Neural cell (in vitro differentiated cells): Measurements from ENCODE around the gene SHANK1. TPM values are rescaled to one million over a fixed set of nuclear protein-coding genes. Genes with fewer than 3 reads are reported as not detected.

Experiments
- H2AFZ ChIP-seq: fragments of 200-600, 300-800 bp; sonication (generic), shearing (Covaris generic); 2 replicates; pipeline ENCODE4 v1.6.0; 2014; ENCODE audit warnings: low read depth, mild to moderate bottlenecking, antibody characterized with exemption, low read length, moderate library complexity
- H3F3A ChIP-seq: fragments of 200-600 bp; shearing (Covaris generic); 2 replicates; pipeline ENCODE4 v1.6.1; 2016; ENCODE audit warnings: mild to moderate bottlenecking, moderate library complexity, mixed read lengths, antibody characterized with exemption, low read length; ENCODE audit not compliant: insufficient read depth, poor library complexity, severe bottlenecking
- H3K27ac ChIP-seq: fragments of 200-600, 300-800 bp; sonication (generic), shearing (Covaris generic); 2 replicates; pipeline ENCODE4 v1.5.1; 2014; ENCODE audit warnings: mild to moderate bottlenecking, low read length, moderate library complexity
- H3K27me3 ChIP-seq: fragments of 300-800, 200-600 bp; sonication (generic), shearing (Covaris generic); 2 replicates; pipeline ENCODE4 v1.6.0; 2014; ENCODE audit warnings: mild to moderate bottlenecking, low read depth, low read length, moderate library complexity; ENCODE audit not compliant: insufficient read depth
- H3K36me3 ChIP-seq: fragments of 300-800, 200-600 bp; sonication (generic), shearing (Covaris generic); 2 replicates; pipeline ENCODE4 v1.5.1; 2014; ENCODE audit warnings: mild to moderate bottlenecking, antibody characterized with exemption, low read length, moderate library complexity; ENCODE audit not compliant: insufficient read depth
- H3K4me2 ChIP-seq: fragments of 300-800, 200-600 bp; sonication (generic), shearing (Covaris generic); 2 replicates; pipeline ENCODE4 v1.6.0; 2014; ENCODE audit warnings: mild to moderate bottlenecking, low read length
- H3K4me3 ChIP-seq: fragments of 300-800, 200-600 bp; sonication (generic), shearing (Covaris generic); 2 replicates; pipeline ENCODE4 v1.5.1; 2014; ENCODE audit warnings: mild to moderate bottlenecking, low read length, moderate library complexity
- H3K79me2 ChIP-seq: fragments of 200-600 bp; shearing (Covaris generic); replicated peaks from 2 replicates; pipeline ENCODE4 v1.6.0; 2014; ENCODE audit warnings: mild to moderate bottlenecking, low read length, moderate library complexity; ENCODE audit not compliant: insufficient read depth
- H3K9ac ChIP-seq: fragments of 300-800, 200-600 bp; sonication (generic), shearing (Covaris generic); 2 replicates; pipeline ENCODE4 v1.6.1; 2016; ENCODE audit warnings: mild to moderate bottlenecking, low read length, mixed read lengths
- H3K9me2 ChIP-seq: fragments of 200-600 bp; shearing (Covaris generic); 2 replicates; pipeline ENCODE4 v1.6.1; 2016; ENCODE audit warnings: mild to moderate bottlenecking, low read length, mixed read lengths; ENCODE audit not compliant: insufficient read depth
- H3K9me3 ChIP-seq: fragments of 200-600, 300-800 bp; sonication (generic), shearing (Covaris generic); 2 replicates; pipeline ENCODE4 v1.6.1; 2016; ENCODE audit warnings: mild to moderate bottlenecking, mixed run types, low read length, moderate library complexity, mixed read lengths
- H4K20me1 ChIP-seq: fragments of 200-600 bp; shearing (Covaris generic); 2 replicates; pipeline ENCODE4 v1.6.1; 2016; ENCODE audit warnings: mild to moderate bottlenecking, mixed run types; ENCODE audit not compliant: insufficient read depth
- EP300 ChIP-seq: fragments of 450-650 bp; conservative IDR thresholded peaks from 2 replicates; pipeline ENCODE4 v1.6.1; 2014; ENCODE audit warnings: antibody characterized with exemption, mild to moderate bottlenecking, moderate library complexity; ENCODE audit not compliant: poor library complexity, severe bottlenecking
- EZH2 ChIP-seq: fragments of 200-600, 300-800 bp; shearing (Covaris generic), sonication (generic); IDR thresholded peaks from 2 replicates; pipeline ENCODE4 v1.6.1; 2014; ENCODE audit warnings: antibody characterized with exemption, low read length, borderline replicate concordance, mild to moderate bottlenecking; ENCODE audit not compliant: insufficient read depth, poor library complexity, severe bottlenecking
- MXI1 ChIP-seq: fragments of 450-650 bp; conservative IDR thresholded peaks from 2 replicates; pipeline ENCODE4 v1.6.1; 2014; ENCODE audit warnings: antibody characterized with exemption, mild to moderate bottlenecking; ENCODE audit not compliant: poor library complexity, severe bottlenecking
- POLR2AphosphoS5 ChIP-seq: IDR thresholded peaks from 2 replicates; pipeline ENCODE4 v1.6.1; 2012
- RAD21 ChIP-seq: fragments of 450-650 bp; conservative IDR thresholded peaks from 2 replicates; pipeline ENCODE4 v1.6.1; 2014; ENCODE audit warnings: antibody characterized with exemption, mild to moderate bottlenecking, moderate library complexity
- SMC3 ChIP-seq: fragments of 450-650 bp; conservative IDR thresholded peaks from 2 replicates; pipeline ENCODE4 v1.6.1; 2014; ENCODE audit warnings: antibody characterized with exemption, mild to moderate bottlenecking, moderate library complexity; ENCODE audit not compliant: poor library complexity
- TAF1 ChIP-seq: IDR thresholded peaks from 2 replicates; pipeline ENCODE4 v1.6.1; 2012; ENCODE audit warnings: low read depth
- polyA plus RNA-seq: library from polyadenylated mRNA; depleted of rRNA; stranded (reverse); fragments of >200 nt; gene quantifications from 2 replicates; pipeline ENCODE4 v1.2.3, GENCODE V29; 2014
- TF ChIP-seq, protein P1 (sequence below): IDR thresholded peaks from 2 replicates; pipeline ENCODE4 v1.6.1; 2012; ENCODE audit warnings: borderline replicate concordance
- TF ChIP-seq, protein P2 (sequence below): fragments of 450-650 bp; IDR thresholded peaks from 2 replicates; pipeline ENCODE4 v1.5.1; 2014; ENCODE audit warnings: antibody characterized with exemption, mild to moderate bottlenecking, moderate library complexity; ENCODE audit not compliant: poor library complexity, severe bottlenecking

SHANK1 gene
- polyA plus RNA-seq, 1 donor from 2014 or later, result 7.9 TPM

DNA sequence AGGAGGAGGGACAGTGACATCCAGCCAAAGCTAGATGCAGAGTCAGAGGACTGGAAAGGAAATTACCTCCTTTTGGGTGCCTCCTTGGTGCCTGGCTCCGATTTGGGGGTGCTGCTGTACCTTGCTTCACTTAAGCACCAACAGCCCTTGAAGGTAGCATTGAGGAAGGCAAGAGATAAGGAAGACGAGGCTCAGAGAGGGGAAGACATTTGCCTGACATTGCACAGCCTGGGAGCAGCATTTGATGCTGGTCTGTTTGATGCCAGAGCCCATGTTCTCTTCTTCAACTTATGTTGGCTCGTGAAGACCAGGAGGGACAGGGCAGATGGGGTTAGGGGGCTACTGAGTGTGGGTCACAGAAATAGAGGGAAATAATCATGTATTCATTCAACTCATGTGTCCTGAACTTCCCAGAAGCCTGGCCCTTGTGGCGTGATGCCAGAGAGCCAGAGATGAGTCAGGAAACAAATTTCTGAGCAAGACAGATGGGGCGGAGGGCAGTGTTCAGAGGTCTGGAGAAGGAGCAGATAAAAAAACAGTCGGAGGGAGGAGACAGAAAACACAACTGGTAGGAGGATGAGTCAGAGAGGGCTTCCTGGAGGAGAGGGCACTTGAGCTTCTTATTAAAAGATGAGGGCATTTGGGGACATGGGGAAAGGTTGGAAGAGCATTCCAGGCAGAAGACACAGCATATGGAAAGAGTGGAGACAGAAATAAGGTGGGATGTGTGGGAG is 73.4 kb downstream of the SHANK1 start:
- no peaks in the 10 kb centered on the region for H3K79me2 ChIP-seq
- no peak overlapping the region for H3K4me3 ChIP-seq
- no peaks in the 10 kb centered on the region for H3K36me3 ChIP-seq
- no peaks in the 10 kb centered on the region for H3K9me3 ChIP-seq
- H3F3A ChIP-seq, result no peaks in the 10 kb centered on the region
- no peaks in the 10 kb centered on the region for H3K9me2 ChIP-seq
- H4K20me1 ChIP-seq, result no peaks in the 10 kb centered on the region
- no peak overlapping the region for H3K9ac ChIP-seq
- no peak overlapping the region for H2AFZ ChIP-seq
- TF ChIP-seq EP300, result no peak
- no peak for TF ChIP-seq TAF1
- no peak for TF ChIP-seq MXI1
- TF ChIP-seq EZH2, result no peak
- TF ChIP-seq, protein P1, sequence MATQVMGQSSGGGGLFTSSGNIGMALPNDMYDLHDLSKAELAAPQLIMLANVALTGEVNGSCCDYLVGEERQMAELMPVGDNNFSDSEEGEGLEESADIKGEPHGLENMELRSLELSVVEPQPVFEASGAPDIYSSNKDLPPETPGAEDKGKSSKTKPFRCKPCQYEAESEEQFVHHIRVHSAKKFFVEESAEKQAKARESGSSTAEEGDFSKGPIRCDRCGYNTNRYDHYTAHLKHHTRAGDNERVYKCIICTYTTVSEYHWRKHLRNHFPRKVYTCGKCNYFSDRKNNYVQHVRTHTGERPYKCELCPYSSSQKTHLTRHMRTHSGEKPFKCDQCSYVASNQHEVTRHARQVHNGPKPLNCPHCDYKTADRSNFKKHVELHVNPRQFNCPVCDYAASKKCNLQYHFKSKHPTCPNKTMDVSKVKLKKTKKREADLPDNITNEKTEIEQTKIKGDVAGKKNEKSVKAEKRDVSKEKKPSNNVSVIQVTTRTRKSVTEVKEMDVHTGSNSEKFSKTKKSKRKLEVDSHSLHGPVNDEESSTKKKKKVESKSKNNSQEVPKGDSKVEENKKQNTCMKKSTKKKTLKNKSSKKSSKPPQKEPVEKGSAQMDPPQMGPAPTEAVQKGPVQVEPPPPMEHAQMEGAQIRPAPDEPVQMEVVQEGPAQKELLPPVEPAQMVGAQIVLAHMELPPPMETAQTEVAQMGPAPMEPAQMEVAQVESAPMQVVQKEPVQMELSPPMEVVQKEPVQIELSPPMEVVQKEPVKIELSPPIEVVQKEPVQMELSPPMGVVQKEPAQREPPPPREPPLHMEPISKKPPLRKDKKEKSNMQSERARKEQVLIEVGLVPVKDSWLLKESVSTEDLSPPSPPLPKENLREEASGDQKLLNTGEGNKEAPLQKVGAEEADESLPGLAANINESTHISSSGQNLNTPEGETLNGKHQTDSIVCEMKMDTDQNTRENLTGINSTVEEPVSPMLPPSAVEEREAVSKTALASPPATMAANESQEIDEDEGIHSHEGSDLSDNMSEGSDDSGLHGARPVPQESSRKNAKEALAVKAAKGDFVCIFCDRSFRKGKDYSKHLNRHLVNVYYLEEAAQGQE, result no peak
- no peak for TF ChIP-seq RAD21
- TF ChIP-seq, protein P2, sequence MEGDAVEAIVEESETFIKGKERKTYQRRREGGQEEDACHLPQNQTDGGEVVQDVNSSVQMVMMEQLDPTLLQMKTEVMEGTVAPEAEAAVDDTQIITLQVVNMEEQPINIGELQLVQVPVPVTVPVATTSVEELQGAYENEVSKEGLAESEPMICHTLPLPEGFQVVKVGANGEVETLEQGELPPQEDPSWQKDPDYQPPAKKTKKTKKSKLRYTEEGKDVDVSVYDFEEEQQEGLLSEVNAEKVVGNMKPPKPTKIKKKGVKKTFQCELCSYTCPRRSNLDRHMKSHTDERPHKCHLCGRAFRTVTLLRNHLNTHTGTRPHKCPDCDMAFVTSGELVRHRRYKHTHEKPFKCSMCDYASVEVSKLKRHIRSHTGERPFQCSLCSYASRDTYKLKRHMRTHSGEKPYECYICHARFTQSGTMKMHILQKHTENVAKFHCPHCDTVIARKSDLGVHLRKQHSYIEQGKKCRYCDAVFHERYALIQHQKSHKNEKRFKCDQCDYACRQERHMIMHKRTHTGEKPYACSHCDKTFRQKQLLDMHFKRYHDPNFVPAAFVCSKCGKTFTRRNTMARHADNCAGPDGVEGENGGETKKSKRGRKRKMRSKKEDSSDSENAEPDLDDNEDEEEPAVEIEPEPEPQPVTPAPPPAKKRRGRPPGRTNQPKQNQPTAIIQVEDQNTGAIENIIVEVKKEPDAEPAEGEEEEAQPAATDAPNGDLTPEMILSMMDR, result no peak
- no peak for TF ChIP-seq SMC3
- no peak for TF ChIP-seq POLR2AphosphoS5
- peaks cover 26% of the 10 kb centered on the region for H3K27me3 ChIP-seq
- H3K27ac ChIP-seq, result no peak overlapping the region
- H3K4me2 ChIP-seq, result no peak overlapping the region

DNA sequence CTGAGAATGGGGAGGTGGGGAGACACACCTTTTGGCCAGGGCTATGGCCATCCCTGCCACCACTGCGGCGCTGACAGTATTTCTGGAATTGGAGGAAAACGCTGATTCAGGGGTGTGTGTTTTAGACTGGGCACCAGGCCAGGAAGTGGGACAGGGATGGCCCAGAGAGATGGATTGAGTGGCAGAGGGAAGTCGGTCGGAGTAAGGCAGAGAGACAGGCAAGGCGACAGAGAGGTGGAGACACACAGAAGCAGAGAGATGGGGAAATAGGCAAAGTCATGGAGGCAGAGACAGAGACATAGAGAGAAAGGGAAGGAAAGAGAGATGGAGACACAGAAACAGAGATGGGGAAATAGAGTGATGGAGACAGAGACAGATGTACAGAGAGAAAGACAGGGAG is 74.5 kb downstream of the SHANK1 start:
- H3K27ac ChIP-seq, result no peak overlapping the region
- H3F3A ChIP-seq, result no peaks in the 10 kb centered on the region
- H3K9ac ChIP-seq, result no peak overlapping the region
- TF ChIP-seq RAD21, result no peak
- TF ChIP-seq, protein P1, result no peak
- TF ChIP-seq EP300, result no peak
- no peak for TF ChIP-seq SMC3
- no peak for TF ChIP-seq TAF1
- TF ChIP-seq POLR2AphosphoS5, result no peak
- TF ChIP-seq, protein P2, result no peak
- no peak for TF ChIP-seq MXI1
- no peak for TF ChIP-seq EZH2
- H3K4me3 ChIP-seq, result no peak overlapping the region
- H2AFZ ChIP-seq, result no peak overlapping the region
- no peaks in the 10 kb centered on the region for H3K9me2 ChIP-seq
- no peaks in the 10 kb centered on the region for H3K36me3 ChIP-seq
- peaks cover 26% of the 10 kb centered on the region for H3K27me3 ChIP-seq
- H3K4me2 ChIP-seq, result no peak overlapping the region
- H3K79me2 ChIP-seq, result no peaks in the 10 kb centered on the region
- H4K20me1 ChIP-seq, result no peaks in the 10 kb centered on the region
- H3K9me3 ChIP-seq, result no peaks in the 10 kb centered on the region
